Stimulated activated CD4-positive, alpha-beta T cell treated with anti-CD3 and anti-CD28 coated beads, Interleukin-1b, Interleukin-23, amount 100 ng/mL, for 1 hour (primary cell): ENCODE data around the gene CADM2.

Source experiments
- DNase-seq, 2 donors: peaks; one replicate each; pipeline ENCODE4 v3.0.0-alpha.2; 2020; ENCODE audit warnings: low read depth in 2 of 2

The CADM2 gene

GRCh38 chr3:85808755-85809154 is 850.0 kb downstream of the CADM2 start:
- no peak for DNase-seq

DNA sequence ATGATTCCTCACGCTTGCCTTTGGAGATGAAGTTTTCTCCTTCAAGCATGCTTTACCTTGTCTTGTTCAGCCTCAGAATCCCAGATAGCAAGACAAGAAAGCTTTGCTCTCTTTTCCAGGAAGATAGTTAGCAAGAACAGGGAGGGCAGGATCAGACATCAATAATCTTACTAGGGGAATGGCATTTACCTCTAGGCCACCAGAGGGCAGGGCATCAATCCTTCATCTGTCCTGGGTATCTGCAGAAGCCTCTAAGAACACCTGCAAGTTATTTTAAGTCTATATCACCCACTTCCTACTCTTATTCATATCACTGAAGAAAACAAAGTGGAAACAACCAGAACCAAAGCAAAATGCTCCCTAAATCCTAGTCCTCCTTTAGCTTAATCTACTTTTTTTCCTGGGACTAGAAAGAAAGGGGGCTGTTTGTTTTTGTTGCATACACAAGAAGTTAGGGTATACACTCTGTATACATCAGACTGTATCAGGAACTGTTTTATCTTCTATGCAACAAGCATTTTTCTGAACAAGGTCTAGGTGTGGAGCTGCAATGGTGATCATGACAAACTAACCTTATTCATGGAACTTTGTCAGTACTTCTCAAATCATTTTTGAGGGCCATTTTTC is 862.5 kb downstream of the CADM2 start:
- no peak for DNase-seq

- no peak for DNase-seq
Measured at GRCh38 chr3:85835857-85836440, 877.2 kb downstream of the CADM2 start.

DNA sequence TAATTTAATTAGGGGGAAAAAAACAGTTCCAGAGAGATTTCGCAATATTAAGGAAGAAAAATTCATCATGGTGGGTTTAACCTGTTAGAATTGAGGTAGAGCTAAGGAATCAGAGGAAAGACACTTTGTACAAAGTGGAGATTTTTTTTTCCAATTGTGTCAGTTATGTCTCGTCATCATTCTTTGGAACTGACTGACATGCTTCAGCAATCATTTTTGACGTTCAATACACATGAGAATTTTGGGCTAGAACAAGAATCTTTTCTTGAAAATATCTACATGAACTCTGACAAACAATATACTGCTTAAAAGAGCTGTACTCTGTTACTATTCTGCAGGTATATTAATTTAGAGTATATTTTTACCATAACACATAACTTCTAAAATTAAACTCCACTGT is 878.6 kb downstream of the CADM2 start:
- DNase-seq = no peak

DNA sequence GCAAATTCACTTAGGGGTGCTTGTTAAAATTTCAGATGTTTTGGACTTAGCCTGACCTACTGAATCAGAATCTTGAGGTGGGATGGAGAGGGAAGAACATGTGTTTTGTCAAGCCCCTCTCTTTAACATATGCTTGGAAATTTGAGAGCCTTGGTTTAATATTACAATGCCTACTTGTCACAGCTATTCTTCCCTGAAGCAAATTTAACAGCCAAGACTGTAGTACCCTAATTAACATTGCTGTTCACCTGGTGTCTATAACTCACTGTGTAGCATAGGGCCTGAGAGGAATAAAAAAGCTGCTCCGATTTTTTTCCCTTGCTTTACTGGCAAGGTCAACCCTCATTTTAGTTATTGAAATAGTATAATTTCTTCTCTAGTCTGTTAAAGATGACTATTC is 880.1 kb downstream of the CADM2 start:
- DNase-seq = no peak

DNA sequence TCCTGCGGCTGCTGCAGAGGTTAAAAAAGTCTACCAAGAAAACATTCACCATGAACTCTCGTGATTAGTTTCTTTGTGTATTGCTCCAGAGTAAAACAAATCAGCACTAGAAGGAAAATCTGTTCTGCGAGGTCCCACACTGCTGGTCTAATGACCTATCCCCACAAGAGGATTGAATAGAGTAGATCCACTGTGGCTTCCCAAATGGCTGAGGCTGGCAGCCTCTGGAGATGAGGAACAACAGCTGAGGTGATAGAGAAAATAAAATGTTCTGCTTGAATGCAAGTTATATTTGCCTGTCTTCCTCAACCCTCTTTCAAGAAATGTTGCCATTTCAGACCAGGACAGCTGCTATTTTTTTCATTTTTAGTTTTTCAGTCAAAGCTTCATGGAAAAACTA is 883.3 kb downstream of the CADM2 start:
- no peak for DNase-seq

GRCh38 chr3:85846940-85847339 is 888.2 kb downstream of the CADM2 start:
- no peak for DNase-seq

- no peak for DNase-seq
Measured at GRCh38 chr3:85851071-85851470, 892.3 kb downstream of the CADM2 start.

- DNase-seq = no peak
Measured at GRCh38 chr3:85853805-85854204, 895.0 kb downstream of the CADM2 start.

DNA sequence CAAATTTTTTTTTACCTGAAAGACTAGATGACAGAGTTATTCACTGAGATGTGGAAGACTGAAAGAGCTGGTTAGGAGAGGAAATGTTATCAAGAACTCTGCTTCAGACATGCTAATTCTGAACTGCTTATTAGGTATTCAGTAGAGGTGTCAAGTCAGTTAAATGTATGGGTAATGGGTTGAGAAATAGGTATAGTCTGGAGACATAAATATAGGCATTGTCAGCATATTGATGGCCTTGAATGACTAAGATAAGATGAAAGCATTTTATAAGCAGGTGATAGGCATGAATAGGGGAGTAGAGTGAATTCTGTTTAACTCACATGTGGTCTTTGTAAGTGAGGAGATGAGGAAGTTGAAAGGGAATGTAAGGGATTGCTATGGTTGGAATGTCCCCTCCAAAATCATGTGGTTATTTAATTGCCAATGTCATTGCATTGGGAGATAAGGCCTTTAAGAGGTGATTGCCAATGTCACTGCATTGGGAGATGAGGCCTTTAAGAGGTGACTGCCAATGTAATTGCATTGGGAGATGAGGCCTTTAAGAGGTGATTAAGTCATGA is 904.2 kb downstream of the CADM2 start:
- no peak for DNase-seq

DNA sequence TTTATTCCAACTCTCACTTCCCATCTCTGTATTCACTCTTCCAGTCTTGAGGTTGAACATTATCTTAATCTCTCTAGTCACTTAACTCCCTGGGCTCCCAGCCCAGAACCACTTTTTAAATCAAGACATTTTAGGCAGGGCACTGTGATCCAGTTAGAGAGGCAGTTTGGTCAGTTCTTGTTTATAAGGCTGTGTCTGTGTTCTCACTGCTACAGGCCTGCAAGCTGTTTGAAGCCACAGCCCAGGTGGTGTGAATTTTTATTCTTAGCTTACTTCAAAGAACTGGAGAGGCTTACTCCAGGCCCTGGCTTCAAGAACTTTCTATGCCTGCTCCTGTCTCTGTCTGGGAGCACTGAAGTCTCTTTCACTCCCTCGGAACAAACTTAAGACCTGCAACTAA is 906.1 kb downstream of the CADM2 start:
- no peak for DNase-seq

DNA sequence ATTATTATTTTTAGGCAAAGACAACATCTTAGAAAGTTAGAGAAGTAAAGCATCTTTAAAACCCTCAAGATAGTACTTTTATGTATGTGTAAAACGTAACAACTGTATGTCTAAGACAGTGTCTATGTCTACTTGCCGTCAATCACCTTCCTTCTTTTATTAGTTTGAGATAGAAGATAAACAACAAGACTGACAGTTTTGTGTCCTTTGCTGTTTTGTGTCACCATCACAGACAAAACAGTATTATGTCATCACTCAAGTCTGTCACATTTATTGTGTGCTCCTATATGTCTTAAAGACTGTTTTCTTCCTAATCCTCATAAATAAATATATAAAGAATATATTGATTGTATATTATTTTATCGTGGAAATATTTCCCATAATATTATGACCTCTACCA is 908.3 kb downstream of the CADM2 start:
- DNase-seq = no peak

DNA sequence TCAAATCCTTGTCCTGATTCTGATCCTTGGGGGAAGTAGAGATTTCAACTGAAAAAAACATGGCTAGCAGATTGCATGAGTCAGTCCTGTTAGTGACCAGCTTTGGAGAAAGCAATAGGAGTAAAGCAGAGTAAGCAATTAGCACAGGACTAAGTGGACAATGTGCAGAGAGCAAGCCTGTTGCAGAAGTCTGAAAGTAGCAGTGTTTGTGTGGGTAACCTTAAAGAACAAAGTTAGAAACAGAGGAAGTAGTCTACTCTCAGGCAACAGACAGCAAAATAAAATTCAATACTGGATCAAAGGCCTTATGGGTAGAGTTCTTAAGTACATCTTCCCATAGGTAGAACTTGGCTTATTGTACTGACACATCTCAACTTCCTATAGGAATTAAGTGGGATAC is 916.8 kb downstream of the CADM2 start:
- DNase-seq = no peak

DNA sequence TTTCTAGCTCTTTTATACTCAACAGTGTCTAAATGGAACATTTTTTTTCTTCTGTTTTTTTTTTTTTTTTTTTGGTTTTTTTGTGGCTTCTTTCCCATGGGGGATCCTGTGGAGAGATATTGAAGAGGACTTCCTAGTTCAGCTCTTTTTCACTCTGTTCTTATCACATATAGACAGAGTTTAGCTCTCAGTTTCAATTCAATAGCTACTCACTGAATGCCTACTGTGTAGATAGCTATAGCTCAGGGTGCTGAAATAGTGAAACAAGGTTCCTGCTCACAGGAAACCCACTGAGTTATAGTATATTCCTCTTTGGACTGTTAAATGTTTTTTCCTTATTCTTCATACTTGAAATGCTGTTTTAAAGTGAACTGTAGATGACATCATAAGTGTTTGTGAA is 918.8 kb downstream of the CADM2 start:
- no peak for DNase-seq

- no peak for DNase-seq
Measured at GRCh38 chr3:85881833-85882393, 923.1 kb downstream of the CADM2 start.

- no peak for DNase-seq
Measured at GRCh38 chr3:85890043-85890555, 931.3 kb downstream of the CADM2 start.

- no peak for DNase-seq
Measured at GRCh38 chr3:85903434-85903833, 944.6 kb downstream of the CADM2 start.

DNA sequence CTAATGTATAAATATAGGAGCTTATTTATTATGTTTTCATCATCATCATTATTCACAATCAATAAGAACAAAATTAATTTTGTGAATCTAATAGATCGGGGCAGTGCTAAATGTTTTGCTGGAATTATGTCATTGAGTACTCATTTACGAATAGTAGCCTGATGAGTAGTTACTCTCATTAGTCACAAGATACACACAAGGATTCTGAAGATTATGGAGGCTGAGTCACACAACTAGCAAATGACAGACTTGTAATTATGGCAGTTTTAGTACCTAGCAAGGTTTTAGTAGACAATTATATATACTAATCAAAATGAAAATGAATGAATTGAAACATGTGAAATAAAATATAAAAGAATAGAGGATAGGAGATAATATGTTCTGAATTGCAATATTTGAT is 954.2 kb downstream of the CADM2 start:
- no peak for DNase-seq

- DNase-seq = no peak
Measured at GRCh38 chr3:85922374-85922773, 963.6 kb downstream of the CADM2 start.

GRCh38 chr3:85930718-85931117 is 971.9 kb downstream of the CADM2 start:
- DNase-seq = no peak

DNA sequence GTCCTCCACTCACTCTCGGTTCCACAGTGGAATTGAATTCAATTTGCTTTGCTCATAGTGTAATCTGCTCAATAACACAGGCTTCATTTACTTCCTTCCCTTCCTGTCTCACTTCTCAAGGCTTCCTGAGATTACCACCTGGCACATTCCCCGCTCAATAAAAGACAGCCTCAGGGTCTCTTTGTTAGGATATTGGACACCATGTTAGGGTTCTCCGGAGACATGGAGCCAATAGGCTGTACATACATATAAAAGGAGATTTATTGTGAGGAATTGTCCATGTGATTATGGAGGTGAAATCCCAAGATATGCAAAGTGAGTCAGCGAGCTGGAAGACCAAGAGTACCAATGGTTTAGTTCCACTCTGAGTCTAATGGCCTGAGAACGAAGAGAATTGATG is 974.5 kb downstream of the CADM2 start:
- no peak for DNase-seq

DNA sequence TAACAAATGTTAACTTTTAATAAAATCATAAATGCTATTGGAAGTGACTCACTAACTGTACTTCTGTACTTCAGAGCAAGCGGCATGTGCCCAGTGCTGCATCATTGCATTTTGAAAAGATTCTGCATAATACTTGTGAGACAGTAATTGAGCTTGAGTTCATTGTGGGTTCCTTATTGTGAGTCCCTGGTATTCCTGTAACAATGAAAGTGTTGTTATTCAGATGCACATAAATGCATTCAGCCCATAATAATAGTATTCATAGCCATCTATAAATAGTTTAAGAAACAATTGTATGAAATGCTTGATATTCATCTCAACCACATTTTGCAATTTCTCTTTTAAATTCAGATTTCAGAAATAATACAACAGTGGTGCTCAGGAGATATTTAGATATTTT is 976.4 kb downstream of the CADM2 start:
- DNase-seq = no peak

GRCh38 chr3:85939074-85939482 is 980.3 kb downstream of the CADM2 start:
- no peak for DNase-seq
